ENCODE results near the gene PRLHR.

PRLHR gene

DNA sequence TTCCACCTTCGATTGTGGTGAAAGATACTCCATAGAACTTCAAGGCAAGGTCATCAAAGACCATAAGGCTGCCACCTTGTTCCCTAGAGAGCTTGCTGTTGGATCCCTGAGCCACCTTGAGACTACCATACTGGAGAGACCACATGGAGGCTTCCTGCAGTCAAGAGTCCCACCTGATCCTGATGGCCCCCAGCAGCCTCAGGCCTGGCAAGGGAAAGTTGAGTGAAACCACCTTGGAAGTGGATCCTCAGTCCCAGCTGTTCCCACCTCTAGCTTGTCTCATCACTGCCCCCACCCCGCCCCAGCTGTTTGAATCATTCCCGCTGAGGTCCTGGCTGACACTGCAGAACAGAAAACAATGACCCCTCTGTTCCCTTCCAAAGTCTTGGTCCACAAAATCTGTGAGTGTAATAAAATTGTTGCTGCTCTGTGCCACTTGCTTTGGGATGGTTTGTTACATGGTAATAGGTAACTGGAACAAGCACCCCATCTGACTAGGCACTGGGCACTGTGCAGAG lies 32.0 kb downstream of the PRLHR start:
- no peak for ATAC-seq (ENCODE audit: insufficient read depth, low read depth)
- no peak for DNase-seq
- Histone ChIP-seq H3K79me2 (ENCODE audit: insufficient read depth, low read length) (no peaks in the 10 kb centered on the region), H3K36me3 (ENCODE audit: insufficient read depth, low read length) (no peaks in the 10 kb centered on the region), H3K27me3 (ENCODE audit: insufficient read depth, low read length, poor library complexity) (peaks cover 3% of the 10 kb centered on the region), H3K9ac (ENCODE audit: low read depth, low read length) (no peak overlapping the region), H4K20me1 (ENCODE audit: insufficient read depth, low read length) (no peaks in the 10 kb centered on the region), H3K4me3 (ENCODE audit: low read depth in 1 of 2, low read length in 2 of 2) (no peak overlapping the region), H3K9me3 (ENCODE audit: insufficient read depth, low read length, severe bottlenecking) (no peaks in the 10 kb centered on the region), H3K4me1 (ENCODE audit: insufficient read depth, low read length) (peaks cover 2% of the 10 kb centered on the region), H3K4me2 (ENCODE audit: insufficient read depth, low read length) (no peak overlapping the region), H3K27ac (ENCODE audit: low read length) (no peak overlapping the region), H2AFZ (ENCODE audit: low read depth, low read length) (no peak overlapping the region)
- TF ChIP-seq, protein P1, sequence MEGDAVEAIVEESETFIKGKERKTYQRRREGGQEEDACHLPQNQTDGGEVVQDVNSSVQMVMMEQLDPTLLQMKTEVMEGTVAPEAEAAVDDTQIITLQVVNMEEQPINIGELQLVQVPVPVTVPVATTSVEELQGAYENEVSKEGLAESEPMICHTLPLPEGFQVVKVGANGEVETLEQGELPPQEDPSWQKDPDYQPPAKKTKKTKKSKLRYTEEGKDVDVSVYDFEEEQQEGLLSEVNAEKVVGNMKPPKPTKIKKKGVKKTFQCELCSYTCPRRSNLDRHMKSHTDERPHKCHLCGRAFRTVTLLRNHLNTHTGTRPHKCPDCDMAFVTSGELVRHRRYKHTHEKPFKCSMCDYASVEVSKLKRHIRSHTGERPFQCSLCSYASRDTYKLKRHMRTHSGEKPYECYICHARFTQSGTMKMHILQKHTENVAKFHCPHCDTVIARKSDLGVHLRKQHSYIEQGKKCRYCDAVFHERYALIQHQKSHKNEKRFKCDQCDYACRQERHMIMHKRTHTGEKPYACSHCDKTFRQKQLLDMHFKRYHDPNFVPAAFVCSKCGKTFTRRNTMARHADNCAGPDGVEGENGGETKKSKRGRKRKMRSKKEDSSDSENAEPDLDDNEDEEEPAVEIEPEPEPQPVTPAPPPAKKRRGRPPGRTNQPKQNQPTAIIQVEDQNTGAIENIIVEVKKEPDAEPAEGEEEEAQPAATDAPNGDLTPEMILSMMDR (IDR thresholded peaks at IDR 0.05; ENCODE audit: borderline replicate concordance, extremely low read depth, low read length, poor library complexity, severe bottlenecking), result no peak
- TF ChIP-seq EZH2 (IDR thresholded peaks at IDR 0.05; ENCODE audit: borderline replicate concordance, low read depth, low read length, severe bottlenecking), result no peak

DNA sequence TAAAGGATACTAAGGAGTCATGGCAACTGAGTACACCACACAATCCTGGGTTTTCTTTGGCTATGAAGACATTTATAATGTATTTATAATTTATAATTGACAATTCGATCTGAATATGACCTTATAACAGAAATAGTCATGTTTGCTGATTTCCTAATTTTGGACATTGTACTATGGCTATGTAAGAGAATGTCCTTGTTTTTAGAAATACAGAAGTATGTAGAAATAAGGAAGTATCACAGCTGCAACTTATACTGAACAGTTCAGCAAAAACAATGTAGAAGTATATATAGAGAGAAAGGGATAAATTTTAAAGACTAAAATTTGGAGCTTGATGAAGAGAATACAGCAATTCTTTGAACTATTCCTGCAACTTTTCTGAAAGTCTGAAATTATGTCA lies 32.6 kb downstream of the PRLHR start:
- Histone ChIP-seq H3K4me3 (ENCODE audit: low read depth in 1 of 2, low read length in 2 of 2) (no peak overlapping the region), H3K9ac (ENCODE audit: low read depth, low read length) (no peak overlapping the region), H3K36me3 (ENCODE audit: insufficient read depth, low read length) (no peaks in the 10 kb centered on the region), H3K27ac (ENCODE audit: low read length) (no peak overlapping the region), H3K27me3 (ENCODE audit: insufficient read depth, low read length, poor library complexity) (peaks cover 3% of the 10 kb centered on the region), H3K4me2 (ENCODE audit: insufficient read depth, low read length) (no peak overlapping the region), H4K20me1 (ENCODE audit: insufficient read depth, low read length) (no peaks in the 10 kb centered on the region), H3K9me3 (ENCODE audit: insufficient read depth, low read length, severe bottlenecking) (no peaks in the 10 kb centered on the region), H2AFZ (ENCODE audit: low read depth, low read length) (no peak overlapping the region), H3K4me1 (ENCODE audit: insufficient read depth, low read length) (no peaks in the 10 kb centered on the region), H3K79me2 (ENCODE audit: insufficient read depth, low read length) (no peaks in the 10 kb centered on the region)
- TF ChIP-seq EZH2 (IDR thresholded peaks at IDR 0.05; ENCODE audit: borderline replicate concordance, low read depth, low read length, severe bottlenecking), result no peak
- TF ChIP-seq, protein P1 (IDR thresholded peaks at IDR 0.05; ENCODE audit: borderline replicate concordance, extremely low read depth, low read length, poor library complexity, severe bottlenecking), result no peak
- no peak for ATAC-seq (ENCODE audit: insufficient read depth, low read depth)
- DNase-seq, result no peak

DNA sequence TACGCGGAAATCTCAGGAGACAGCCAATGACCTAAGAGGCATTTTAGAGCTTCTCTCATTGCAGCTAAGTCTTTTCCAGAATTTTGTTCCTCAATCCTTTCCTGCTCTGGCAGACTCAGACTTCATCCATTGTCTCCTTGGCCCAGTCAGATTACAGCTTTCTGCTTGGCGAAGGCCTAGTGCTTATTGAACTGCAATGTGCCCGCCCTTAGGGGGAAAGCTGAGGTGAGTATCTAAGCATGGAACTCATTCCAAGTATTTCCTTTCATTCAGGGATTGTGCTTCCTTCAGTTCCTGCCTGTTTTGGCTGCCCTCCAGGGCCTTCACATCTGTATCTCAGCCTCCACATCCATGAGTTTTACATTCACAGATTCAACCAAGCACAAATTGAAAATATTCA lies 37.5 kb downstream of the PRLHR start:
- Histone ChIP-seq H3K79me2 (ENCODE audit: insufficient read depth, low read length) (no peaks in the 10 kb centered on the region), H3K36me3 (ENCODE audit: insufficient read depth, low read length) (no peaks in the 10 kb centered on the region), H3K4me3 (ENCODE audit: low read depth in 1 of 2, low read length in 2 of 2) (no peak overlapping the region), H3K4me2 (ENCODE audit: insufficient read depth, low read length) (no peak overlapping the region), H3K9ac (ENCODE audit: low read depth, low read length) (no peak overlapping the region), H3K4me1 (ENCODE audit: insufficient read depth, low read length) (no peaks in the 10 kb centered on the region), H3K27me3 (ENCODE audit: insufficient read depth, low read length, poor library complexity) (no peaks in the 10 kb centered on the region), H2AFZ (ENCODE audit: low read depth, low read length) (no peak overlapping the region), H4K20me1 (ENCODE audit: insufficient read depth, low read length) (no peaks in the 10 kb centered on the region), H3K9me3 (ENCODE audit: insufficient read depth, low read length, severe bottlenecking) (no peaks in the 10 kb centered on the region), H3K27ac (ENCODE audit: low read length) (no peak overlapping the region)
- no peak for TF ChIP-seq EZH2 (IDR thresholded peaks at IDR 0.05; ENCODE audit: borderline replicate concordance, low read depth, low read length, severe bottlenecking)
- TF ChIP-seq, protein P1 (IDR thresholded peaks at IDR 0.05; ENCODE audit: borderline replicate concordance, extremely low read depth, low read length, poor library complexity, severe bottlenecking), result no peak
- ATAC-seq (ENCODE audit: insufficient read depth, low read depth) (no peak), DNase-seq (no peak)

Measured in DND-41 (cell line).